Measurements from ENCODE around the gene TMEM131. TPM values are rescaled to one million over a fixed set of nuclear protein-coding genes. Genes with fewer than 3 reads are reported as not detected.

Gene TMEM131
- total RNA-seq, 2 experiments from 2014 or later: 39.7 to 40.6 TPM

DNA sequence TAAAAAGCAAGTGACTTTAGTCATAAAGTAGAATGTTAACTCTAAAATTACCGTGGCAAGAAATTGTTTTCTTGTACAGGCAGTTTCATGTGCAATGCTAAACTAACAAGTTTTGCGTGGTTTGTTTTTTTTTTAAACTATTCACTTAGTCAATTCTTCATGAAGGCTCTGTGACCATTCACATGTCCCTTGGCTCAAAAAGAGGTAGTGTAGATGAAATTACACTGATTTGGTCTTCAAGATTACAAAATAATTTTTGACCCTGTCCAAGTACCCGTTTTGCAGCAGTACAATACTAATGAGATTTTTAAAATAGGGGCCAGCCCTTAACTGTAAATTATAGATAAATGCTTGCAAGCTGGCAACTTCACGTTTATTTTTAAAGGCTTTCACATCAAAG is 1.3 kb downstream of the TMEM131 start:
- no peaks in the 10 kb centered on the region for H3K36me3 Mint-ChIP-seq (ENCODE audit: low read depth)
- H3K4me3 Mint-ChIP-seq: peak overlapping the region; percentile 88
- CTCF ChIA-PET: interaction anchor here (0.9 kb wide), 1 partner anchor 14 kb away, joined by 3 read pairs; no protein-coding TSS in a partner anchor

DNA sequence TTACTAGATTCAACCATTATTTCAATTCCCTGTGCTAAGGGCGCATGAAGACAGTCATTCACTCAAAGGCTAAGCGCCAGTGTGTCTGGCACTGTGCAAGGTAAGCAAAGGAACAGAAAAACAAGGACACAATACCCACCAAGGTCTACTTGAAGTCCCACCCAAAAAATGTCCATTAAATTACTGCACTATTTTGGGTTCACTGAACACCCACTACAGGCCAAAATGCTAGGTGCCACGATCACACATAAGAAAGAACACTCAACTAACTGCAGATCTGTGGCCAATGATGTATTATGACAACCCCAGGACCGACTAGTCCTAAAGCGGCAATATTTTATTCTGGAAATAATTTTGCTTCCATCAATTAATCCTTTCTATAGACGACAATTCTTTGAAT is 1.8 kb downstream of the TMEM131 start:
- H3K36me3 Mint-ChIP-seq (ENCODE audit: low read depth): peaks cover 3% of the 10 kb centered on the region
- DNase-seq: no peak
- peaks cover 33% of the 10 kb centered on the region for H3K4me1 Mint-ChIP-seq
- ChIA-PET CTCF (no interaction called here), POLR2A (no interaction called here)
- H3K9me3 Mint-ChIP-seq: no peaks in the 10 kb centered on the region
- peak overlapping the region; percentile 88 for H3K4me3 Mint-ChIP-seq
- no peak overlapping the region for H3K27ac Mint-ChIP-seq
- no peaks in the 10 kb centered on the region for H3K27me3 Mint-ChIP-seq

More for the DNA sequence above, 1.3 kb downstream of the TMEM131 start:
- peaks cover 33% of the 10 kb centered on the region for H3K4me1 Mint-ChIP-seq
- POLR2A ChIA-PET: no interaction called here
- no peaks in the 10 kb centered on the region for H3K9me3 Mint-ChIP-seq
- H3K27ac Mint-ChIP-seq: peak overlapping the region; percentile 93
- H3K27me3 Mint-ChIP-seq: no peaks in the 10 kb centered on the region
- no peak for DNase-seq

DNA sequence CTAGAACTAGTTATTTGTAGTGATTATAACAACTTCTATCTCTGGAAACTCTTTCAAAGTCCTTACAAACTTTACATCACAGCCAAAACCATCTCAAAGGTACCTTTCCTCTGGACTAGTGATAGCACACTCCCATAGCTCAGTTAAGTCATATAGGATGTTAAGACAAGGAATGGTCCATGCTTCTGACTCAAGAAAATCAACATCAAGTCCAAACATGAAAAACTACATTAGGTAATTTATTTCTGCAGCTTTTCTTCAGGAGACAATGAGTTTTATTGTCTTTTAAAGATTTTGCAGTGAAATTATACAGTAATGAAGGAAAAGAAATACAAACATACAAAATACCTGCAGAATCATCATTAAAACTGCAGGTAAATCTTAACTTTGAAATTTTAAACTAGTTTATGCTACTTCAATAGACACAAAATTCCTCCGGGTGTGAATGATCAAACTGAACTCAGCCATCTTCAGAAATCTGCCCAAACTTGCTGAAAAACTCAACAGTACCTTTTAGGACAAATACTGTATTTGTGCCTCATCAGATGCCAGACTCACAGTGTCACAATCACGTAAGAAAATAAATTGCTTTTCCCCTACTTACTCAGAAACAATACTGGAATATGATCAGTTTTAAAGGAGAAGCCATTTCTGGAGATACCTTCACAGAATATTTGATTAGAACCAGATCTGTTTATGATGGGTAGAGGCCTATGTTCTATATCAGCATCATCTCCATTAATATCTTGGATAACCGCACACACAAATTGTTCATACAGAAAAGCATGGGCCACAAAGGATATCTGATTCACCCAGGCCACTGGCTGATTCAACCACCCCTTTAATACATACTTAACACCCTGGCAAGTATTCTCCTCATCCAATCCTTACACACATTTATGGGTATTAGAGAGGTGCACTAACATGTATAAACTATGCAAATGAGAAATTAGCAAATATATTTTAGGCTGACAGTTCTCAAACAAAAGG is 2.6 kb downstream of the TMEM131 start:
- ChIA-PET CTCF (no interaction called here), POLR2A (no interaction called here)
- Mint-ChIP-seq H3K36me3 (ENCODE audit: low read depth) (peaks cover 6% of the 10 kb centered on the region), H3K4me3 (peak overlapping the region; percentile 88), H3K4me1 (peaks cover 37% of the 10 kb centered on the region), H3K27ac (no peak overlapping the region), H3K9me3 (peaks cover 7% of the 10 kb centered on the region), H3K27me3 (no peaks in the 10 kb centered on the region)
- DNase-seq: no peak

DNA sequence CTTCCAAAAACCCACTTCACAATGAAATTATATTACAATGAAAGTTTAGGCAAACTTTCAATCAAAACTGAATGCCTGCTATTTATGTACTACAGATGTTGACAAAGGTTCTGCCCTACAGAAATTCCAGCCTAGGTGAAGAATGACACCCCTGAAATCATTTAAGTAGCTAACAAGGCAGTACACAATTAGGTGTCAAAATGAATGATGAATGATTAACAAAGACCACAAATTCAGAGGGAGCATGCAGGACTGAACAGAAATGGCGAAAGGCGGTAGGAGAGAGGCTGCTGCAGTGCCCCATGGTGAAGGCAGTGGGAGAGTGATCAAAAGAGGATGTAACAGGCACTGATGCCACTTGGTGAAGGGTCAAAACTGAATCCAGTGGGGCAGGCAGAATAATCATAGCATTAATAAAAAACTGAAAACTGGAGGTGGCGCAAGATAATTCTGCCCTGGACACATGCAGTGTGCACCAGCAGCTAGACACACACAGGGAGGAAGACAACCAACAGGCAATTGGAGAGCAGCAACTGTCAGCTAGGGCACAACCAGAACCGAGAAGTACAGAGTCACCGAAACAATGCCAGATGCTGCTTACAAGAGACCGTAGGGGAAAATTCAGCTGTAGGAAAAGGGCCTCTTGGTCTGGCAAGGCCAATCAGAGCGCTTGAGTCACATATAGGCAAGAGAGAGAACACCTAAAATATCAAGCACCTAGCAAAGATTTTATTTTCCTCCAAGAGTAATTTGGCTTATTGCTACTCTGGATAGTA is 4.5 kb downstream of the TMEM131 start:
- CTCF ChIA-PET: interaction anchor here (0.9 kb wide), 1 partner anchor 10 kb away, joined by 3 read pairs; no protein-coding TSS in a partner anchor
- POLR2A ChIA-PET: no interaction called here
- Mint-ChIP-seq H3K4me3 (no peak overlapping the region), H3K36me3 (ENCODE audit: low read depth) (peaks cover 18% of the 10 kb centered on the region), H3K9me3 (peaks cover 19% of the 10 kb centered on the region), H3K27me3 (no peaks in the 10 kb centered on the region), H3K27ac (no peak overlapping the region), H3K4me1 (peaks cover 33% of the 10 kb centered on the region)
- DNase-seq: no peak

DNA sequence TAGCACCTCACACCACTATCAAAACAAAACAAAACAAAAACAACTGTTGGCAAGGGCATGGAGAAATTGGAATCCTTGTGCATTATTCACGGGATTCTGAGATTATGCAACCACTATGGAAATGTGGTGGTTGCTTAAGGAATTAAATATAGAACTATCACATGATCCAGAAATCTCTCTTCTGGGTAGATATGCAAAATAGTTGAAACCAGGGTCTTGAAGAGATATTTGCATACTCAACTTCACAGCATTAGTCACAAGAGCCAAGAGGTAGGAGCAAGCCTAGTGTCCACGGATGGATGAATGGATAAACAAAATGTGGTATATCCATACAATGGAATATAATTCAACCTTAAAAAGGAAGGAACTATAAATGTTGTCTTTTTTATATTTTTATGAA is 7.0 kb downstream of the TMEM131 start:
- peaks cover 26% of the 10 kb centered on the region for H3K36me3 Mint-ChIP-seq (ENCODE audit: low read depth)
- H3K27ac Mint-ChIP-seq: no peak overlapping the region
- ChIA-PET POLR2A (no interaction called here), CTCF (no interaction called here)
- H3K4me1 Mint-ChIP-seq: peaks cover 23% of the 10 kb centered on the region
- H3K4me3 Mint-ChIP-seq: no peak overlapping the region
- H3K27me3 Mint-ChIP-seq: no peaks in the 10 kb centered on the region
- no peak for DNase-seq
- H3K9me3 Mint-ChIP-seq: peaks cover 19% of the 10 kb centered on the region

DNA sequence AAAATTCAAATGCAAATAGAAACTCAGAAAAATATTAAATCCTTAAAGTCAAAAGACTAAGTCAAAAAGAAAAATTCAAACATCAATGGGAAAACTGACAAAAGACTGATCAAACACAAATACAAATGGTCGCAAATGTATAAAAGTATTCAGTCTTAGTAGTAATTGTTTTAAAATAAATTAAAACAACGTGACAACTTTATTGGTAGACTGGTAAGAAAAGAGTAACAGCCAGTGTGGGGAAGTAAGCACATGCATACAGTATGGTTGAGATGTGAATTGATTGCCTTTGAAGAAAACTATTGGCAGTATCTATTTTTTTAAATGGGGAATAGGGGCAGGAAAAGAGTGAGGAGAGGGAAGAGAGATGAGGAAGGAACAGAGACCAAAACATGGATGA is 9.8 kb downstream of the TMEM131 start:
- POLR2A ChIA-PET: no interaction called here
- Mint-ChIP-seq H3K4me3 (no peak overlapping the region), H3K27ac (no peak overlapping the region), H3K9me3 (peaks cover 19% of the 10 kb centered on the region), H3K27me3 (no peaks in the 10 kb centered on the region), H3K4me1 (peaks cover 5% of the 10 kb centered on the region), H3K36me3 (ENCODE audit: low read depth) (peaks cover 33% of the 10 kb centered on the region)
- CTCF ChIA-PET: no interaction called here
- no peak for DNase-seq

DNA sequence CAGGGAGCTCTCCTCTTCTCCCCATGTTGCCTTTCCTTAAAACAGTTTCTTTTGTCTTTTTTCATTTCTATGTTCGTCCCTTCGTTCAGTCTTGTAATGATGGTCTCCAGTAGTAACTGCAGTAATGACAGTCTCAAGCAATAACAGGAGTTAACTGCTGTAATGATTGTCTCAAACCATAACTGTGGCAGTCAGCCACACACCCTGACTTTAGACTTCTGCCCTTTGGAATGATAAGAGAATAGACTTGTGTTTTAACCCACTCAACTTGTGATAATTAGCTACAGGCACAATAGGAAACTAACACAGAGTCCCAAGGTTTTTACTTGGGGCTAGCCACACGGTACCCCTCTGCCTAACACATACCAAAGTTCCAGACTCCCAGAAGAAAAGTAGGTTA is 12.1 kb downstream of the TMEM131 start:
- Mint-ChIP-seq H3K9me3 (peaks cover 29% of the 10 kb centered on the region), H3K27me3 (no peaks in the 10 kb centered on the region), H3K4me3 (no peak overlapping the region), H3K4me1 (peaks cover 8% of the 10 kb centered on the region), H3K27ac (no peak overlapping the region), H3K36me3 (ENCODE audit: low read depth) (peaks cover 35% of the 10 kb centered on the region)
- CTCF ChIA-PET: no interaction called here
- DNase-seq: no peak
- POLR2A ChIA-PET: no interaction called here

DNA sequence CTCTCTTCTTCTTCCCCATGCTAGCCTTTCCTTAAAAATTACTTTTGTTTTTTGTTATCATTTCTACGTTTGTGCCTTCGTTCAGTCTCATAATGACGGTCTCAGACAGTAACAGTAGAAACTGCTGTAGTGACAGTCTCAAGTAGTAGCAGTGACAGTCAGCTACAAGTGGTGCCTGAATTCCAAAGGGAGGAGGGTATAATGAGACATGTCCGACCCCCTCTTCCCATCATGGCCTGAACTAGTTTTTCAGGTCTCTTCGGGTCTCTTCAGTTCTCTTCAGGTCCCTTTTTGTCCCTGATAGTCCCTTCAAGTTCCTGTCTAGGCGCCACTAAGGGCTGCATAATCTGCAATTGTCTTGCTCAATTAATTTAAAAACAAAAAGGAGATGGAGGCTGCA is 12.6 kb downstream of the TMEM131 start:
- CTCF ChIA-PET: interaction anchor here (0.9 kb wide), 1 partner anchor 14 kb away, joined by 3 read pairs; no protein-coding TSS in a partner anchor
- H3K4me3 Mint-ChIP-seq: no peak overlapping the region
- no peaks in the 10 kb centered on the region for H3K27me3 Mint-ChIP-seq
- H3K4me1 Mint-ChIP-seq: peaks cover 4% of the 10 kb centered on the region
- DNase-seq: no peak
- POLR2A ChIA-PET: no interaction called here
- no peak overlapping the region for H3K27ac Mint-ChIP-seq
- H3K9me3 Mint-ChIP-seq: peaks cover 26% of the 10 kb centered on the region
- peaks cover 37% of the 10 kb centered on the region for H3K36me3 Mint-ChIP-seq (ENCODE audit: low read depth)

DNA sequence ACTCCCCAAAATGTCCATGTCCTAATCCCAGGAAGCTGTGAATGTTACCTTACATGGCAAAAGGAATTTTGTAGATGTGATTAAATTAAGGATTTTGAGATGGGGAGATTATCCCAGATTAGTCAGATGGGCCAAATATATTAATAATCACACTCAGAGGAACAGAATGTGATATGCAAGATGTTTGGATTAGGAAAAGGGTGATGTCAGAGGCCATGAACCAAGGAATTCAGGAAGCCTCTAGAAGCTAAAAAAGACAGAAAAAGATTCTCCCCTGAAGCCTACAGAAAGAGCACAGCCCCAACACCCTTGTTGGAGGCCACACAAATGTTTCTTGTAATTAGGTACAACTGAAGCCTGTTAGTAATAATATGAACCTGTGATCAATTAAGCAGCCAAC is 13.1 kb downstream of the TMEM131 start:
- H3K4me1 Mint-ChIP-seq: peaks cover 4% of the 10 kb centered on the region
- no peak overlapping the region for H3K27ac Mint-ChIP-seq
- no peaks in the 10 kb centered on the region for H3K27me3 Mint-ChIP-seq
- CTCF ChIA-PET: interaction anchor here (0.9 kb wide), 1 partner anchor 14 kb away, joined by 3 read pairs; no protein-coding TSS in a partner anchor
- peaks cover 33% of the 10 kb centered on the region for H3K36me3 Mint-ChIP-seq (ENCODE audit: low read depth)
- DNase-seq: no peak
- H3K4me3 Mint-ChIP-seq: no peak overlapping the region
- POLR2A ChIA-PET: no interaction called here
- H3K9me3 Mint-ChIP-seq: peaks cover 22% of the 10 kb centered on the region

DNA sequence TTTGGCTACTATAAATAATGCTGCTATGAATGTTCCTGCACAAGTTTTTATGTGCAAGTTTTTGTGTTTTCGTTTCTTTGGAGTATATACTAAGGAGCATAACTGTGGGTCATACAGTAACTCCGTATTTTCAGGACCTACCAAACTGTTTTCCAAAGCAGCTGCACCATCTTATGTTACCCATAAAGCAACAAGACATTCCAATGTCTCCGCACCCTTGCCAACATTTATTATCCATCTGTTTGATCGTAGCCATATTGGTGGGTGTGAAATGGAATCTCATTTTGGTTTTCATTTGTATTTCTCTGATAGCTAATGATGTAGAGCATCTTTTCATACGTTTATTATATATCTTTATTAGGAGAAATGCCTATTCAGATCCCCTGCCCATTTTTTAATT is 13.8 kb downstream of the TMEM131 start:
- POLR2A ChIA-PET: no interaction called here
- no peaks in the 10 kb centered on the region for H3K27me3 Mint-ChIP-seq
- no peak for DNase-seq
- peaks cover 31% of the 10 kb centered on the region for H3K36me3 Mint-ChIP-seq (ENCODE audit: low read depth)
- peaks cover 4% of the 10 kb centered on the region for H3K4me1 Mint-ChIP-seq
- CTCF ChIA-PET: interaction anchor here (0.9 to 1.1 kb wide), 2 partner anchors 8 to 15 kb away, joined by 3 read pairs; no protein-coding TSS in a partner anchor
- H3K27ac Mint-ChIP-seq: no peak overlapping the region
- no peak overlapping the region for H3K4me3 Mint-ChIP-seq
- H3K9me3 Mint-ChIP-seq: peaks cover 21% of the 10 kb centered on the region

DNA sequence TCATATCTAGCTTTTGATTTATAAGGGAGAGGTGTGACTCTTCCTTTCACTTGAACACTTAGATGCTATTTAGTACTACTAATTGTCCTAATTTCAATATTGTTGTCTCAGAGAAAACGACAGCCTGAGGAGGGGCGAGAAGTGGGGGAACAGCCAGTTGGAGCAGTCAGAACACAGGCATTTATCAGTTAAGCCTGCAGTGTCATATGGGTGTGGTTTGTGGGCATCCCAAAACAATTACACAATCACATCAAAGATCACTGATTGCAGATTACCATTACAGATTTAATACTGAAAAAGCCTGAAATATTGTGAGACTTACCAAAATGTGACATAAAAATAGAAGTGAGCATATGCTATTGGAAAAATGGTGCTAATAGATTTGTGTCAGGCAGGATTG is 15.8 kb downstream of the TMEM131 start:
- no peak overlapping the region for H3K4me3 Mint-ChIP-seq
- no peaks in the 10 kb centered on the region for H3K27me3 Mint-ChIP-seq
- H3K27ac Mint-ChIP-seq: no peak overlapping the region
- H3K36me3 Mint-ChIP-seq (ENCODE audit: low read depth): peaks cover 30% of the 10 kb centered on the region
- ChIA-PET CTCF (no interaction called here), POLR2A (no interaction called here)
- no peak for DNase-seq
- H3K4me1 Mint-ChIP-seq: peaks cover 4% of the 10 kb centered on the region
- H3K9me3 Mint-ChIP-seq: peaks cover 20% of the 10 kb centered on the region

DNA sequence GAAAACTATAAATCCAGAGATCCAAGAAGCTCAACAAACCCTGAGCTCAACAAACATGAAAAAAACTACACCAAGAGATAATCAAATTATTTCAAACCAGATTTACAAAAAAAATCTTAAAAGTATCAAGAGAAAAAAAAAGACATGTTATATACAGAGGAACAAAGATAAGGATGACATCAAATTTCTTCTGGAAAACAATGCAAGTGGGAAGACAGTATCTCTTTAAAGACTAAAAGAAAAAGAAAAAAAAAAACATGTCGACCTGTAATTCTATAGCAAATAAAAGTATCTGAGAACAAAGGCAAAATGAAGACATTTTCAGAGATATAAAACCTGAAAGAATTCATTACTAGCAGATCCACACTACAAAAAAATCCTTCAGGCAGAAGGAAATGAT is 21.3 kb downstream of the TMEM131 start:
- Mint-ChIP-seq H3K27me3 (no peaks in the 10 kb centered on the region), H3K9me3 (peaks cover 36% of the 10 kb centered on the region), H3K36me3 (ENCODE audit: low read depth) (peaks cover 29% of the 10 kb centered on the region), H3K4me1 (peaks cover 9% of the 10 kb centered on the region), H3K4me3 (no peak overlapping the region), H3K27ac (no peak overlapping the region)
- ChIA-PET CTCF (interaction anchor here (1.6 kb wide), 1 partner anchor 23 kb away, joined by 4 read pairs; no protein-coding TSS in a partner anchor), POLR2A (no interaction called here)
- no peak for DNase-seq

Measured in activated CD4-positive, alpha-beta T cell treated with anti-CD3 and anti-CD28 coated beads, Interleukin-2, amount 10 ng/mL, durations not matched to agents 7 days and 5 days (primary cell).